Measurements from ENCODE around the gene CRIP3. TPM values are rescaled to one million over a fixed set of nuclear protein-coding genes. Genes with fewer than 3 reads are reported as not detected.

CRIP3 gene
- total RNA-seq, 2 experiments from 2014 or later = 1.8 to 2.0 TPM

GRCh38 chr6:43297644-43298564, 10.7 kb downstream of the CRIP3 start, which contains the start of gene SLC22A7:
Gene SLC22A7 (plus strand): TSS chr6:43298260. CDS start chr6:43298359, 99 bp downstream.
- ChIA-PET POLR2A (no interaction called here), CTCF (no interaction called here)
- H3K4me3 ChIP-seq (ENCODE audit: low read length) = no peak within 1 kb of the TSS
- TF ChIP-seq CTCF (IDR thresholded peaks at IDR 0.05) = no peak
- intact Hi-C loops (cut with DNase I, micrococcal nuclease) = loop anchor here in 1 of 2 experiments (10.0 kb wide), 1 partner anchor 47 kb away; no protein-coding TSS in a partner anchor
- Mint-ChIP-seq H3K9me3 (no peaks in the 10 kb centered on the region), H3K4me3 (no peak within 1 kb of the TSS), H3K27me3 (peaks cover 13% of the 10 kb centered on the region), H3K27ac (no peak within 1 kb of the TSS), H3K36me3 (ENCODE audit: low read depth) (no peaks in the 10 kb centered on the region), H3K4me1 (ENCODE audit: low read depth) (no peaks in the 10 kb centered on the region)
- H3K27ac ChIP-seq (ENCODE audit: low read depth in 1 of 2, low read length in 2 of 2) = no peak within 1 kb of the TSS
- peaks cover 0 to 5% of the 10 kb centered on the region in 2 experiments for H3K27me3 ChIP-seq (ENCODE audit: control insufficient read depth in 1 of 2, insufficient read depth in 2 of 2, low read length in 2 of 2)
- no peak for DNase-seq
- no peaks in the 10 kb centered on the region for H3K4me1 ChIP-seq (ENCODE audit: insufficient read depth, low read length)
- no peaks in the 10 kb centered on the region for H3K9me3 ChIP-seq (ENCODE audit: control insufficient read depth in 1 of 2, insufficient read depth in 1 of 2, low read length in 2 of 2)
- ATAC-seq (ENCODE audit: poor library complexity) = no peak
- H3K36me3 ChIP-seq (ENCODE audit: insufficient read depth, low read length) = no peaks in the 10 kb centered on the region

GRCh38 chr6:43296780-43297497, 11.7 kb downstream of the CRIP3 start:
- CTCF ChIA-PET = no interaction called here

More at GRCh38 chr6:43296780-43297497, 11.7 kb downstream of the CRIP3 start:
- H3K4me3 Mint-ChIP-seq = no peak overlapping the region
- H3K9me3 Mint-ChIP-seq = no peaks in the 10 kb centered on the region
- H3K36me3 ChIP-seq (ENCODE audit: insufficient read depth, low read length) = no peaks in the 10 kb centered on the region
- POLR2A ChIA-PET = no interaction called here
- no peak overlapping the region for H3K4me3 ChIP-seq (ENCODE audit: low read length)
- no peaks in the 10 kb centered on the region for H3K36me3 Mint-ChIP-seq (ENCODE audit: low read depth)
- ATAC-seq (ENCODE audit: poor library complexity) = no peak
- H3K4me1 Mint-ChIP-seq (ENCODE audit: low read depth) = no peaks in the 10 kb centered on the region
- H3K27me3 ChIP-seq (ENCODE audit: control insufficient read depth in 1 of 2, insufficient read depth in 2 of 2, low read length in 2 of 2) = peaks cover 0 to 5% of the 10 kb centered on the region in 2 experiments
- intact Hi-C loops (cut with DNase I, micrococcal nuclease) = loop anchor here in 1 of 2 experiments (10.0 kb wide), 1 partner anchor 48 kb away; no protein-coding TSS in a partner anchor
- TF ChIP-seq CTCF (IDR thresholded peaks at IDR 0.05) = no peak
- H3K27ac Mint-ChIP-seq = no peak overlapping the region
- H3K27me3 Mint-ChIP-seq = peaks cover 13% of the 10 kb centered on the region
- H3K27ac ChIP-seq (ENCODE audit: low read depth in 1 of 2, low read length in 2 of 2) = no peak overlapping the region
- no peaks in the 10 kb centered on the region for H3K4me1 ChIP-seq (ENCODE audit: insufficient read depth, low read length)
- DNase-seq = no peak
- H3K9me3 ChIP-seq (ENCODE audit: control insufficient read depth in 1 of 2, insufficient read depth in 1 of 2, low read length in 2 of 2) = no peaks in the 10 kb centered on the region

Data from CD4-positive, alpha-beta T cell (primary cell).